GM18505 (cell line): ENCODE results near the gene KASH5.
"Not testable (repeated sequence)": the region's sequence is repeated elsewhere in the genome, so short reads cannot be mapped to it uniquely, and the experiment has no call there.

Source experiments
- ATAC-seq: cut with Tn5 transposase; IDR thresholded peaks from one replicate; pipeline ENCODE4 v1.9.1; 2021; ENCODE audit not compliant: unreplicated experiment
- POLR2A ChIP-seq: IDR thresholded peaks from 4 replicates; pipeline ENCODE4 v1.6.1; 2011; ENCODE audit warnings: borderline replicate concordance; ENCODE audit not compliant: insufficient read depth, insufficient read length; ENCODE audit errors: extremely low read depth

Gene KASH5

DNA sequence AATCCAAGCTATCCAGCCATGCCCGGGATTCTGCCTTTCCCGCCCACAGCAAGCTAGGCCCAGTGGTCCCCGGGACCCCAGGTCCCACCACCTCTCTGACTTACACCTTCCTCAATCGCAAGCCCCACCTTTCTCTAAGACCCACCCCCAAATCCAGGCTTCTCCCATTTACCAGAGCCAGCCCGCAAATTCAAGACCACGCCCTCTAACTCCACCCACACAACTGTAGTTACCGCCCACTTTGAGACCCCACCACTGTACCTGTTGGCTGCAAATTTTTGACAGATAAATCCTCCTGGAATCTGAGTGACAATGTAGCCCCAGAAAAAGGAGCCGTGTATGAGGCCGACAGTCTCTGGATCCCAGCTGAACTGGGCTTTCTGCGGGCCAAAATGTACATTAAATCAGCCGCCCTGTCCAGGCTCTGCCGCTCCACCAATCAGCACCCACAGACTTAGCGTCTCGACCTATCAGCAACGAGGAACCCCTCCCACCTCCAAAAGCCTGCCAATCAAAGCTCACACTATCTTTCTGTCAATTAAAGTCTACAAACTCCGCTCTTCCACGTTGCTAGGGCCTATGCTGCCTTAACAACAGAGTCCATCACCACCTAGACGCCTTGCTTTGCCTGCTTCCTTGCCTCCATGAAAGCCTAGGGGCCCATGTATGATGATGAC is 47.0 kb downstream of the KASH5 start:
- TF ChIP-seq POLR2A, result no peak
- no peak for ATAC-seq

DNA sequence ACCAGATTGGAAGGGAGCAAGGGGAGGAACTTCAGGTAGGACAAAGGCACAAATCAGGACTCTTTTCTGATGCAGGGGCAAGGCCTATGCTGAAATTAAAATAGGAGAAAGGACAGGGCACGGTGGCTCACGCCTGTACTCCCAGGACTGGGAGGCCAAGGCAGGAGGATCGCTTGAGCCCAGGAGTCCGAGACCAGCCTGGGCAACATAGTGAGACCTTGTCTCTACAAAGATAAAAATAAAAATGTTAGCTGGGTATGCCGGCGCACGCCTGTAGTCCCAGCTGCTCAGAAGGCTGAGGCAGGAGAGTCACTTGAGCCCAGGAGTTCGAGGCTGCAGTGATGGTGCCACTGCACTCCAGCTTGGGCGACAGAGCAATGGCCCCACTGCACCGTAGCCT is 47.6 kb downstream of the KASH5 start:
- no peak for TF ChIP-seq POLR2A
- ATAC-seq, result no peak

DNA sequence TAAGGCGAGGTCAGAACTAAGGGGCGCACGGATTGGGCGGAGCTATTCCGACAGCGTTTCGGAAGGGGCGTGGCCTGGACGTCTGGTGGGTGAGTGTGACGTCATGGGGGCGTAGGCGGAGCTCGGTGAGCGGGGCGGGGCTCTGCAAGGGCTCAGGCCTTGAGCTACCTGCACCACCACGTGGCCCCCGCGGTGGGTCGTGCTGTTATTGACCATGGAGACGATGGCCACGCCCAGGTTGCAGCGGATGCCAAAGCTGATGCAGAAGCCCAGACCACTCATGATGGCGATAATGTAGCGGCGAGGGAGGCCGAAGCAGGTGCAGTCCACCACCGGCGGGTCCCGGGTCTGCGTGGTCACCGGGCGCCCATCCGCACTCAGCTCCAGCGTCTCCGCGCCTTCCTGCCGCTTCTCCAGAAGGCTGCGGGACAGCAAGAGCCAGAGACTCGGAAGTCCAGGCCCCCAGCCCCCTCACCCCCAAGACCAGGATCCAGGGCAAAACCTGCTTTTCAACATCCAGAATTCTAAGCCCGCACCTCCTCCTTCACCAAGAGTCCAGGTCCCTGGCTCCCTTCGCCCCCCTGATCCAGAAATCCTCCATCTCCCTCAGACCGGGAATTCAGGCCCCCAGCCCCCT is 48.5 kb downstream of the KASH5 start:
- TF ChIP-seq POLR2A, result no peak
- ATAC-seq, result no peak

DNA sequence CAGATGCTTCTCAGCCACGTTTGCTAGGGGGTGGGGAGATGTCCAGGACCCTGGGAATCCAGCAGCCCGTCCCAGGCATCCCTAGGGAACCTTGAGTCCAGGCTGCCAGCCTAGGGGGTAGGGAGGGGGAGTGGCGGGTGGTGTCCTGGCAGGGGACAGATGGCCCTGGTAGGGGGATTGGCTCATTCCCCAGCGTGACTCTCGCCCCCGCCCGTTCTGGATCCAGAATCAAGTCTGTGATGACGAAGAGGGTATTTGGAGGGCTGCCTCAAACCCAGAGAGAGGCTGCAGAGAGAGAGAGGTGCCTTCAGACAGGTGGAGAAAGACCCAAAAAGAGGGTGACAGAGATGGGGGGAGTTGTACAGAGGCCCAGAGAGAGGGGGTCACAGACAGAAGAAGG is 49.2 kb downstream of the KASH5 start:
- ATAC-seq, result no peak
- no peak for TF ChIP-seq POLR2A

DNA sequence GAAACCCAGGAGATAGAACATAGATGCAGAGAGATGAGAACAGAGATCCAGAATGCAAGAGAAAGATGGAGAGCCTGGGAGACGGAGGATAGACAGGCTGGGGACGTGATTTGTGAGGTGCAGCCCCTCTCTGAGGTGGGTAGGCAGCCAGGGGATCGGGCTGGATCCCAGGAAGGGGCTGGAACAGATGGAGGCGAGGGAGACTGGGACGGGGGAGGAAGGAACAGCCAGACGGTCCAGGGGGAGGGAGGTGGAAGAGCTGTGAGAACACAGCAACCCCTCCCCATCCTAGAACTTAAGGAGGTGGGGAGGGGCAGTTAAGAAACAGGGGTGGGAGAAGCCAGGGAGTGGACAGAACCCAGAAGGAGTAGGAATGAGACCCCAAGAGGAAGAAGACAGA is 50.2 kb downstream of the KASH5 start:
- no peak for TF ChIP-seq POLR2A
- ATAC-seq, result no peak

DNA sequence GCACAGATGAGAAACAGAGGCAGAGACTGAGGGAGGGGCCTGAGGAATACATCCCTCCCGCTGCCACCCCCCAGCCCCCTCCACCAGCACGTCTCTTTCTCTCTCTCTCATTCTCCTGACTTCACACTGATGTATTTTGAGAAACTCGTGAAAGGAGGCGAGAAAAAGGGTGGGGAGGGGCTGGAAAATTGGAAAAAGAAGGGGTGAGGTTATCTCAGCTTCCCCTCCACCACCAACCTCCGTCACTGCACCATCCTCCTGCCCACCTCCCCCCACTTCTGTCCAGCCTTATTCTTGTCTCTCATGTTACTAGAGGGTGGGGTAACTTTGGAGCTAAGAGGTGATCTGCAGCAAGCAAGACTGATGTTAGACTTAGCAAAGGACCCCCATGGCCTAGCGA is 51.8 kb downstream of the KASH5 start:
- no peak for TF ChIP-seq POLR2A

DNA sequence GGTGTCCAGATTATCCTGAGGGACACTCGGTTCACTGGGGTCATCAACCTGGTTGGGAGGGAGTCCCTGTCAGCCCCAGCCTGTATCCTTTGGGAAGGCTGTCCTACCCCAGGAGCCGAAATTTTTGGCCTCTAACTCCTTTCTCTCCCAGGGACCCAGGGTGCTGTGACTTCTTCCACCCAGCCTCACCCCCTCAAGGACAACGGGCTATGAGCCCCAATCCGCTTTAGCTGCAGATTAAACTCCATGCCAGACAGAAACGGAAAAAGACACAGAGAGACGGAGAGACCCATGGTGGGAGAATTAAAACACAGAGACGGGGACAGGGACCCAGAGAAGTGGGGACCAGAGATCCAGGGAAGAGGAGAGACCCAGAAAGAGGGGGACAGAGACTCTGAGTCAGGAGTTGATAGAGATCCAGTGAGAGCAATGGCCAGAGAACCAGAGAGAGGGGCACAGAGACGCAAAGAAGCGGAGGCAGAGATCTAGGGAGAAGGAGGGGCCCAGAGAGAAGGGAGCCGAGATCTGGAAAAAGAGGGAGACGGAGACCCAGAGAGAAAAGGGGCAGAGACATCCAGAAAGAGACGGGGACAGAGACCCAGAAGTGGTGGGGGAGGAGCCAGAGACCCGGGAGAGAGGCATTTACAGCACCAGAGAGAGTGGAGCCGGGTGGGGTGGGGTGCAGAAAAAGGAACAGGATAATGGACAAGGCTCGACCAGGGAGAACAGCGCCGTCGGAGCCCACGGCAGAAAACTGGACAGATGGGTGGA is 52.6 kb downstream of the KASH5 start:
- no peak for ATAC-seq
- no peak for TF ChIP-seq POLR2A

More for the DNA sequence above, 51.8 kb downstream of the KASH5 start:
- ATAC-seq, result no peak

DNA sequence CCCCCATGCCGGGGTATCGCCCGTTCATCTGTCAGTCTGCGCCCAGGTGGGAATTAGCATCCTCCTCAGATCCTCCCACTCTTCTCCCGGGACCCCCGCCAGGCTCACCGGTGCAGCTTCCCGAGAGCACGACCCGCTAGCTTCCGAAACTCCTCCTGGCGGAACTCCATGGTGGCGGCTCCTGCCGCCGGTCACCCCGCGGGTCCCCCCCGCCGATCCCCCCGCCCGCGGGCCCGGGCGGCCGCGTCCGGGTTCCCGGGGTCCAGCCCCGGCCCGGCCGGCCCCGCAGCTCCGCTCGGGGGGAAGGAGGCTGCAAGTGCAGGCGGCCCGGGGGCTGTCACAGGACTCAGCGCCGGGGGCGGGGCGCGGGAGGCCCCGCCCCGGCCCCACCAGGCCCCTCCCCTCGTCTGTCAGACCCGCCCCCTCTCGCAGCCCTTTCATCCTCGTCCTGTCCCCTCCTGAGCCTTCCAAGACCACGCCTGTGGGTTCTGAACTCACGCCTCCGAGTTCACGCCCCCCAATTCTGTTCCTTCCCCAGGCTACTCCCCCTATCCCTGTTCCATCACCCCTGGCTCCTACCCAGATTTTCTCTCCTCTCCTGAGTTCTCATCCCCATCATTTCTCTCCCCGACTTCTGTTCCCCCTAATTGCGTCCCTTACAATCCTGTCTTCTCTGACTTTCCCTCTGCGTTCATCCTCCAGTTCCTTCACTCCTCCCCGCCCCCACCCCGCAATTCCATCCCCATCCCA is 53.3 kb downstream of the KASH5 start, which contains the start of gene SLC17A7:
Gene SLC17A7 (minus strand): TSS at position 318 of the 750 bp plus-strand sequence. CDS start 148 bp downstream, at position 170.
- no peak for TF ChIP-seq POLR2A
- ATAC-seq, result no peak

DNA sequence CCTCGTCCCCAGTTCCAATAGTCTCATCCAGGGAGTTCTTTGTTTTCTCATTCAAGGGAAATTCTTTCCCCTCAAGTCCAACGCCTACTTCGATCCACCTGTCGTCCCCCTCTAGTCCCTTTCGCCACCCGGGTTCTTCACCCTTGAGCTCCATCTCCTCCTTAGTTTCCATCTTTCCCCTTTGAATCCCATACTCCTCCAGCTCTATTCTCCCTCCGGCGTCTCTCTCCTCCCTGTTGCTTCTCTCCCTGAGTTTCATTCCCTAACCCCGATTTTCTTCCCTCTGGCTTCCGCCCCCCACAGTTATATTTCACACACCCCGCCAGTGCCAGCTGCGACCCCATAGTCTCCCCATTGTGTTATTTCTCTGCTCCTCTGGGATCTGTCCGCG is 53.9 kb downstream of the KASH5 start:
- no peak for TF ChIP-seq POLR2A
- no peak for ATAC-seq

DNA sequence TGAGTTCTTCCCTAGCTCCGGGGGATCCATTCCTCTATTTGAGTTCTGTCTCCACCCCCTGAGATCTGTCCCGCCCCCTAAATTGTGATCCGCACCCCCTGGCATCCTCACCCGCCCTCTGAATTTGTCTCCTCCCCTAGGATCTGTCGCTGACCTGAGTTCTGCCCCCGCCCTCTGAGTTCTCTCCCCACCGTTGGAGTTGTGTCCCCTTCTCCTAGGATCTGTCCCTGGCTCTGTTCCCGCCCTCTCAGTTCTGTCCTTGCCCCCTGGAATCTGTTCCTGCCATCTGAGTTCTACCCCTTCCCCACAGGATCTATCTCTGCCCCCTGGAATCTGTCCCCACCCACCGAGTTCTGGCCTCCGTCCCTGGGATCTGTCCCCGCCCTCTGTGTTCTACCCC is 54.3 kb downstream of the KASH5 start:
- TF ChIP-seq POLR2A, result no peak
- ATAC-seq, result no peak

DNA sequence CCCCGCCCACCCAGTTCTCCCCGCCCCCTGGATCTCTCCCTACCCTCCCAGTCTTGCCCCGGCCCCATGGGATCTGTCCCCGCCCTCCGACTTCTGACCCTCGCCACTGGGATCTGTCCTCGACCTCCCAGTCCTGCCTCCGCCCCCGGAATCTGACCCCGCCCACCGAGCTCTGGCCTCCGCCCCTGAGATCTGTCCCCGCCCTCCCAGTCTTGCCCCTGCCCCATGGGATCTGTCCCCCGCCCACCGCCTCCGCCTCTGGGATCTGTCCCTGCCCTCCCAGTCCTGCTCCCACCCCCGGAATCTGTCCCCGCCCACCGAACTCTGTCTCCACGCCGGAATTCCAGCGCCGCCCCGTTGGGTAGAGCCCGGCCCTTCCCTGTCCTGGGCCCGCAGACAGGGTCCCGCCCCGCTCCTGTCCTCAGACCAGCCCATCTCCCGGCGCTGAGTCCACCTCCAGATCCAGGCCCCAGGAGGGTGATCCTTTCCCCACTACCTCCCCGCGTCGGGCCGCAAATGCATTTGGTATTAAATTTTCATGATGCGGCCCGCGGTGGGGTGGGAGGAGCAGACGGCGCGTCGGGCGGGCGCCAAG is 54.8 kb downstream of the KASH5 start:
- TF ChIP-seq POLR2A, result no peak
- peak; percentile 20 for ATAC-seq

DNA sequence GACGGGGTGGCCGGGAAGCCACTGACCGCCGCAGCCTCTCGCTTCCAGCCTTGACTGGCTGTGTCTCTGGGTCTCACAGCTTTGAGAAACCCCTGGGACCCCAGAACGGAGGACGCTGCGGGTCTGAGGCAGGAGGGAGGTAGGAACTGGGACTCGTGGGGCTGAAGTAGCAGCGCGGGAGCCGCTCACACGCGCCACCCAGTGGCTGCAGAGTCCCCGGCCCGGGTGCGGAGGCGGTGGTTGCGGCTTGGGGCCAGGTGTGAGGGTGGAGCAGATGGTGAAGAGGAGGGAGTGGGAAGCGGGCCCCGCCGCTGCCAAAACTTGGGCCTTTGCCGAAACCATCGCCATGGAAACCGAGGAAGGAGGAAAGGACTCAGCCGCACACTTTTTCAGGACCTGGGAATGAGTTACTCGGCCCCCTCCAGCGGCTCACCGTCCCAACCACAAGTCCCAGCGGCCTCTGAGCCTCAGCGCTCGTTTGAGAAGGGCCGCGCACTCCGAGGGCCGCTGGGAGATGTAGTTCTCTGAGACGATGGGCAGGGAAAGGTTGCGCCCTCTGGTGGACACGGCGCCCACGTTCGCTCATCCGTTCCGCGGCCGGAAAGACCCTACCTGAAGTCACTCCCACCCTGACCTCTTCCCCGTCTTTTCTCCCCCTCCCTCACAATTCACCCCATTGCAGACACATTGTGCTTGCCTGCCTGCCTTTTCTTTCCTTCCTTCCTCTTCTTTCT is 55.5 kb downstream of the KASH5 start:
- peak; percentile 71 for ATAC-seq
- no peak for TF ChIP-seq POLR2A

DNA sequence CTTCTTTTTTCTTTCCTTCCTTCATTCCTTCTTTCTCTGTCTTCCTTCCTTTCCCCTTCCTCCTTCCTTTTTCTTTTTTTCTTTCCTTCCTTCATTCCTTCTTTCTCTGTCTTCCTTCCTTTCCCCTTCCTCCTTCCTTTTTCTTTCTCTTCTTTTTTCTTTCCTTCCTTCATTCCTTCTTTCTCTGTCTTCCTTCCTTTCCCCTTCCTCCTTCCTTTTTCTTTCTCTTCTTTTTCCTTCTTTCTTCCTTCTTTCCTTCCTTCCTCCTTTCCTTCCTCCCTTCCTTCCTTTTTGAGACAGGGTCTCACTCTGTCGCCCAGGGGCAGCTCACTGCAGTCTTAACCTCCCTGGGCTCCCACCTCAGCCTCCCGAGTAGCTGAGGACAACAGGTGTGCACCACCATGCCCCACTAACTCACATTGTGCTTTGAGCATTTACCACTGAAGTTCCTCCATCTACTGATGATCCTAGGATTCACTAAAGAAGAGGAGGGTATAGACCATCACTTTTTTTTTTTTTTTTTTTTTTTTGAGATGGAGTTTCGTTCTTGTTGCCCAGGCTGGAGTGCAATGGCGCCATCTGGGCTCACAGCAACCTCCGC is 56.2 kb downstream of the KASH5 start:
- not testable (repeated sequence) for ATAC-seq
